22Rv1 (cell line): ENCODE results near the gene UBAC1.

Experiments
- CTCF ChIP-seq: fragments of 450-650 bp; IDR thresholded peaks from 2 replicates; pipeline ENCODE4 v1.5.1; 2017; ENCODE audit warnings: mild to moderate bottlenecking
- ZFX ChIP-seq: fragments of 450-650 bp; IDR thresholded peaks from 2 replicates; pipeline ENCODE4 v1.6.1; 2017; ENCODE audit warnings: antibody characterized with exemption, borderline replicate concordance

- TF ChIP-seq CTCF (no peak), ZFX (no peak)
Measured at GRCh38 chr9:135989157-135989556, 28.0 kb upstream of the UBAC1 start.
